Fibroblast of skin of abdomen (primary cell): Measurements from ENCODE around the gene MPP3.
A peak's percentile ranks its signal among the peaks of the same experiment; 100 is the strongest.

Source experiments
- DNase-seq: peaks from one replicate; pipeline ENCODE4 v3.0.0-alpha.2; 2013

Gene MPP3

GRCh38 chr17:43769859-43770258 is 63.1 kb downstream of the MPP3 start:
- no peak for DNase-seq

GRCh38 chr17:43769426-43769825 is 63.5 kb downstream of the MPP3 start:
- no peak for DNase-seq

- no peak for DNase-seq
These were observed 64.0 kb downstream of the MPP3 start for GRCh38 chr17:43768943-43769342.

- DNase-seq, result no peak
These were observed 64.6 kb downstream of the MPP3 start for GRCh38 chr17:43768382-43768781.

GRCh38 chr17:43767713-43768059 is 65.3 kb downstream of the MPP3 start:
- DNase-seq, result no peak

GRCh38 chr17:43767053-43767712 is 65.8 kb downstream of the MPP3 start:
- no peak for DNase-seq

GRCh38 chr17:43766413-43767052 is 66.4 kb downstream of the MPP3 start:
- DNase-seq, result peak; percentile 43

- peak; percentile 86 for DNase-seq
These were observed 72.6 kb downstream of the MPP3 start for GRCh38 chr17:43760254-43760852.

GRCh38 chr17:43759836-43760235 is 73.1 kb downstream of the MPP3 start:
- DNase-seq, result no peak

- no peak for DNase-seq
These were observed 74.3 kb downstream of the MPP3 start, which contains the start of gene SOST for GRCh38 chr17:43758497-43759174. TSS of gene SOST (minus strand) at chr17:43758791. CDS start at chr17:43758741, 50 bp downstream.

- DNase-seq, result no peak
These were observed 74.9 kb downstream of the MPP3 start for GRCh38 chr17:43758086-43758485.

- no peak for DNase-seq
These were observed 75.7 kb downstream of the MPP3 start for GRCh38 chr17:43757171-43757660.

- no peak for DNase-seq
These were observed 76.7 kb downstream of the MPP3 start for GRCh38 chr17:43756201-43756600.

- DNase-seq, result no peak
These were observed 77.5 kb downstream of the MPP3 start for GRCh38 chr17:43755389-43755875.

- DNase-seq, result no peak
These were observed 78.0 kb downstream of the MPP3 start for GRCh38 chr17:43754947-43755346.

GRCh38 chr17:43753493-43754129 is 79.3 kb downstream of the MPP3 start:
- DNase-seq, result peak; percentile 33
